HepG2 (cell line): ENCODE results near the gene SLFN11. TPM values are rescaled to one million over a fixed set of nuclear protein-coding genes. Genes with fewer than 3 reads are reported as not detected.

Experiments
- ATAC-seq: fragments of 200-7000 bp; cut with Tn5 transposase; 3 replicates; pipeline ENCODE4 v1.9.1; 2020; ENCODE audit warnings: mild to moderate bottlenecking, moderate library complexity
- BruUV-seq: library from RNA; stranded (reverse); fragments of 400-500 nt; replicated peaks from 2 replicates; lab custom pipeline; 2021; lab: Mats Ljungman, UMichigan
- CTCF ChIA-PET: fragments of 300-600 bp; formaldehyde crosslinking; extraction: SDS; loops from one replicate; lab custom pipeline; 2021; ENCODE audit warnings: low total read pairs, inconsistent platforms, low intra/inter-chr PET ratio; lab: Yijun Ruan, JAX
- POLR2A ChIA-PET: fragments of 350-600 bp; sonication (Branson Sonifier 250); formaldehyde crosslinking; loops from one replicate; lab custom pipeline; 2020; ENCODE audit warnings: antibody characterized with exemption, inconsistent platforms; lab: Yijun Ruan, JAX
- DNase-seq: peaks from one replicate; pipeline ENCODE4 v3.0.0-alpha.2; 2015; ENCODE audit warnings: low spot score
- FAIRE-seq: peaks from 3 replicates; lab custom pipeline; 2011; peaks lifted over from hg19 to GRCh38; lab: Jason Lieb, UNC
- H2AFZ ChIP-seq: one replicate; pipeline ENCODE4 v1.6.1; 2011; ENCODE audit warnings: low read length, inconsistent platforms
- H3K27ac ChIP-seq: fragments of 300-600 bp; 3 replicates; pipeline ENCODE4 v1.8.0; 2011; ENCODE audit warnings: mixed run types, mild to moderate bottlenecking, mixed read lengths, low read length, inconsistent platforms; ENCODE audit not compliant: insufficient read depth; ENCODE audit errors: extremely low read length
- H3K27me3 ChIP-seq, 2 experiments: fragments of 200-600 bp in 1 of 2; 2 replicates in 1 of 2; 3 replicates in 1 of 2; pipeline versions ENCODE4 v1.6.0 to v1.8.0; 2011; ENCODE audit warnings: low read length in 2 of 2, mild to moderate bottlenecking in 2 of 2, moderate library complexity in 2 of 2, inconsistent platforms in 1 of 2; ENCODE audit not compliant: insufficient read depth in 2 of 2, control insufficient read depth in 1 of 2
- H3K36me3 ChIP-seq, 2 experiments: fragments of 200-600 bp in 1 of 2; replicated peaks in 1 of 2; 2 replicates in 1 of 2; 3 replicates in 1 of 2; pipeline versions ENCODE4 v1.5.1 to v1.8.0; 2011; ENCODE audit warnings: low read length in 2 of 2, inconsistent platforms in 1 of 2; ENCODE audit not compliant: insufficient read depth in 2 of 2, control insufficient read depth in 1 of 2
- H3K4me1 ChIP-seq: 2 replicates; pipeline ENCODE4 v1.5.1; 2012; ENCODE audit warnings: low read length, inconsistent platforms; ENCODE audit not compliant: insufficient read depth
- H3K4me2 ChIP-seq: 2 replicates; pipeline ENCODE4 v1.6.0; 2011; ENCODE audit warnings: low read depth, low read length, inconsistent platforms
- H3K4me3 ChIP-seq, 3 experiments: fragments of 200-600 bp in 1 of 3; sonication (generic), shearing (Covaris generic) in 1 of 3; replicated peaks in 1 of 3; 2 replicates each; pipeline ENCODE4 v1.5.1; 2011 to 2016; ENCODE audit warnings: low read length in 3 of 3, inconsistent platforms in 2 of 3, low read depth in 2 of 3, mild to moderate bottlenecking in 2 of 3, control low read depth in 1 of 3, mixed read lengths in 1 of 3; ENCODE audit not compliant: insufficient read depth in 1 of 3
- H3K79me2 ChIP-seq: one replicate; pipeline ENCODE4 v1.6.1; 2011; ENCODE audit warnings: low read length, inconsistent platforms; ENCODE audit not compliant: insufficient read depth
- H3K9ac ChIP-seq: 2 replicates; pipeline ENCODE4 v1.6.0; 2011; ENCODE audit warnings: mild to moderate bottlenecking, low read depth, low read length, inconsistent platforms; ENCODE audit not compliant: insufficient read depth
- H3K9me3 ChIP-seq: 2 replicates; pipeline ENCODE4 v1.5.1; 2012; ENCODE audit warnings: mild to moderate bottlenecking, low read length
- H4K20me1 ChIP-seq: 2 replicates; pipeline ENCODE4 v1.6.0; 2011; ENCODE audit warnings: inconsistent platforms, mild to moderate bottlenecking, low read length, moderate library complexity; ENCODE audit not compliant: insufficient read depth
- ADNP ChIP-seq: sonication (generic); formaldehyde crosslinking; IDR thresholded peaks from 2 replicates; pipeline ENCODE4 v1.4.0; 2020; ENCODE audit warnings: missing genetic modification reagents
- CEBPB ChIP-seq: IDR thresholded peaks from 2 replicates; pipeline ENCODE4 v1.6.1; 2011; ENCODE audit warnings: low read depth, low read length, improper control_type of control experiment, borderline replicate concordance
- EED ChIP-seq: sonication (generic); formaldehyde crosslinking; IDR thresholded peaks from 2 replicates; pipeline ENCODE4 v1.5.0; 2020; ENCODE audit warnings: mild to moderate bottlenecking, missing genetic modification reagents
- POLR2G ChIP-seq: fragments of 200-400 bp; formaldehyde crosslinking; IDR thresholded peaks from 2 replicates; pipeline ENCODE4 v1.6.1; 2018; ENCODE audit warnings: mild to moderate bottlenecking, low read depth, low read length, moderate library complexity
- SMAD3 ChIP-seq: sonication (generic); formaldehyde crosslinking; IDR thresholded peaks from 2 replicates; pipeline ENCODE4 v1.4.0; 2020; ENCODE audit warnings: missing genetic modification reagents
- U2AF2 ChIP-seq: fragments of 200-400 bp; formaldehyde crosslinking; IDR thresholded peaks from 2 replicates; pipeline ENCODE4 v1.6.1; 2017; ENCODE audit warnings: low read depth, mild to moderate bottlenecking, low read length
- ZNF558 ChIP-seq: sonication (generic); formaldehyde crosslinking; IDR thresholded peaks from 2 replicates; pipeline ENCODE4 v1.9.0; 2022; ENCODE audit warnings: mild to moderate bottlenecking, missing genetic modification reagents, borderline replicate concordance
- ZNF569 ChIP-seq: sonication (generic); formaldehyde crosslinking; IDR thresholded peaks from 2 replicates; pipeline ENCODE4 v1.5.0; 2020; ENCODE audit warnings: mild to moderate bottlenecking, missing genetic modification reagents, moderate library complexity, borderline replicate concordance
- WGBS: methylation state at CpG from one replicate; pipeline ENCODE4 v1.1.6; 2017; ENCODE audit warnings: low lambda C conversion rate; 5-methylcytosine and 5-hydroxymethylcytosine counted together
- in situ Hi-C: cut with HindIII; loops from 2 replicates; pipeline ENCODE4 v1.10.0; 2017; ENCODE audit warnings: low pct_unique_long_range_greater_than_20kb; ENCODE audit not compliant: extremely low pct_ligation_motif_present
- intact Hi-C: fragments of 100-400 bp; cut with micrococcal nuclease; formaldehyde crosslinking; loops from one replicate; pipeline ENCODE4 v1.10.0; 2022; ENCODE audit not compliant: unreplicated experiment
- polyA plus RNA-seq, 8 experiments: library from polyadenylated mRNA; depleted of rRNA in 3 of 8; stranded (reverse) in 7 of 8; unstranded in 1 of 8; fragments of >200 nt; fragmentation: Illumina TruSeq in 4 of 8; extraction: Trizol in 4 of 8; gene quantifications; 2 replicates each; pipeline versions ENCODE4 v1.2.1 to v1.2.3, GENCODE V29; 2011 to 2016; ENCODE audit warnings: low read depth in 4 of 8, missing spikeins in 1 of 8, mixed read lengths in 1 of 8; ENCODE audit not compliant: insufficient read depth in 1 of 8
- total RNA-seq, 5 experiments: library from RNA; depleted of rRNA; stranded (reverse); fragments of >200 nt; fragmentation: Illumina TruSeq; extraction: Trizol; gene quantifications; 2 replicates each; pipeline ENCODE4 v1.2.3, GENCODE V29; 2016; ENCODE audit warnings: low read depth in 1 of 5

The SLFN11 gene
- total and polyA plus RNA-seq, 2 of the 13 experiments (the other 11 are each of a cell fraction or from before 2014, with no cell fraction given), result not detected

GRCh38 chr17:35345926-35346771 is 27.3 kb downstream of the SLFN11 start:
- Histone ChIP-seq H3K36me3 (no peaks in the 10 kb centered on the region), H3K4me3 (peak overlapping the region in 1 of 3 experiments; percentile 33; a peak in 2 of 6 replicates), H2AFZ (no peak overlapping the region), H3K9ac (no peak overlapping the region), H3K27me3 (peaks cover 3 to 23% of the 10 kb centered on the region in 2 experiments; a peak in 4 of 5 replicates), H3K9me3 (0 out of 2 replicates have a peak, but pooled peaks cover 9% of the 10 kb centered on the region), H3K4me2 (peak overlapping the region; percentile 23; the same call in 1 of the 2 replicates), H4K20me1 (no peaks in the 10 kb centered on the region), H3K4me1 (peaks cover 16% of the 10 kb centered on the region)
- 16% methylated on average over 40 of the region's 40 CpGs for WGBS
- ChIA-PET POLR2A (no interaction called here), CTCF (no interaction called here)
- in situ Hi-C loops, result loop anchor here (10.0 kb wide), 1 partner anchor 59 kb away; no protein-coding TSS in a partner anchor
- ATAC-seq (peak; percentile 48), FAIRE-seq (no peak), DNase-seq (no peak)
- no TSS peak for BruUV-seq
- intact Hi-C loops, result no loop called here
- TF ChIP-seq CEBPB, result peak; percentile 7; the same call in 1 of the 2 replicates
- TF ChIP-seq EED (CRISPR knock-in tag), result no peak
- TF ChIP-seq, all 625 proteins: peak for 1
- Histone ChIP-seq H3K27ac (no peak overlapping the region), H3K79me2 (no peaks in the 10 kb centered on the region)

- FAIRE-seq (no peak), ATAC-seq (no peak), DNase-seq (no peak)
- H3K27me3 ChIP-seq, result peaks cover 3 to 23% of the 10 kb centered on the region in 2 experiments; a peak in 4 of 5 replicates
- no peak overlapping the region for H2AFZ ChIP-seq
- WGBS, result 52% methylated on average over 19 of the region's 25 CpGs
- ChIA-PET POLR2A (no interaction called here), CTCF (no interaction called here)
- 0 out of 2 replicates have a peak, but pooled peaks cover 9% of the 10 kb centered on the region for H3K9me3 ChIP-seq
- H3K4me2 ChIP-seq, result no peak overlapping the region
- H3K9ac ChIP-seq, result no peak overlapping the region
- peaks cover 16% of the 10 kb centered on the region for H3K4me1 ChIP-seq
- no TSS peak for BruUV-seq
- H3K79me2 ChIP-seq, result no peaks in the 10 kb centered on the region
- H3K36me3 ChIP-seq, result no peaks in the 10 kb centered on the region
- TF ChIP-seq ZNF558 (CRISPR knock-in tag), result no peak
- no peak for TF ChIP-seq SMAD3 (CRISPR knock-in tag)
- no peak for TF ChIP-seq POLR2G
- no peak for TF ChIP-seq ADNP (CRISPR knock-in tag)
- TF ChIP-seq U2AF2, result no peak
- no peak for TF ChIP-seq ZNF569 (CRISPR knock-in tag)
- H4K20me1 ChIP-seq, result no peaks in the 10 kb centered on the region
- in situ Hi-C loops, result loop anchor here (10.0 kb wide), 1 partner anchor 59 kb away; no protein-coding TSS in a partner anchor
- intact Hi-C loops, result no loop called here
- H3K4me3 ChIP-seq, result no peak overlapping the region
- no peak overlapping the region for H3K27ac ChIP-seq
Measured at GRCh38 chr17:35345445-35345925, 27.9 kb downstream of the SLFN11 start.
